Hypothalamus (tissue), 51 donors: ENCODE measurements around the gene ATP7A.
"Not testable (repeated sequence)": the region's sequence is repeated elsewhere in the genome, so short reads cannot be mapped to it uniquely, and the experiment has no call there.

ENCODE experiments used
- DNase-seq, 51 donors: peaks; one replicate each; lab custom pipeline; 2025; lab: John Stamatoyannopoulos, UW

The ATP7A gene

GRCh38 chrX:78029663-78030062 lies 119.2 kb downstream of the ATP7A start:
- peak in 16 of 51 donors; percentile 0 to 36 (median 4) for DNase-seq

GRCh38 chrX:78035061-78035460 lies 124.6 kb downstream of the ATP7A start:
- DNase-seq: no peak

- DNase-seq: no peak
These were observed 127.4 kb downstream of the ATP7A start for GRCh38 chrX:78037881-78038280.

GRCh38 chrX:78042601-78043000 lies 132.1 kb downstream of the ATP7A start:
- no peak for DNase-seq

DNA sequence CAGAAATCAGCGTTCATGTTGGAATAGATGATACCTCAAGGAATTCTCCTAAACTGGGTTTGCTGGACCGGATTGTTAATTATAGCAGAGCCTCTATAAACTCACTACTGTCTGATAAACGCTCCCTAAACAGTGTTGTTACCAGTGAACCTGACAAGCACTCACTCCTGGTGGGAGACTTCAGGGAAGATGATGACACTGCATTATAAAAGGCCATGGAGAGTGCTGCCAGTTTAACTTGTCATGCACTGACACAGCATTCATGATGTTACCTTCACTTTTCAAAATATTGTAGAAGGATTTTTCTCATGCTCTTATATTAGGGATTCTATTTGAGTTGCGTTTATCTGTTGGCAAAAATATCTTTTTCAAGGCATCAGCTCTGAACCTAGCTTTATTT lies 135.9 kb downstream of the ATP7A start:
- no peak for DNase-seq

GRCh38 chrX:78048052-78048451 lies 137.6 kb downstream of the ATP7A start:
- no peak for DNase-seq

DNA sequence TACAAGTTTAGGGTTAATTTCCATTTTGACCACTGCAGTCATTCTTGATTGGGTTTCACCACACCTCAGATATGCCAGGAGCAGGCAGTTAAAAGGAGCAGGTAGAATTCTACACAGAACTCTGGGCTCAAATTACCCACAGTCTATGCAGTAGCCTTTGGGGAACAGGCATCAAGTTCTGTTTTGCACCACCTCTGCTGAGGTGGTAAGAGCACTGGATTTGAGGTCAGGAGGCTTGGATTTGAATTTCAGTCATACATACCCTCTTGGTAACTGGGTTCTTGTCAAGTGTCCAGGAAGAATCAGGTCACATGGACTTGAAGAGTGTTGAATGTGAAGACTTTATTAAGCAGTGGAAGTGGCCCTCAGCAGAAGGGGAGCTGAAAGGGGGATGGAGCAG lies 153.2 kb downstream of the ATP7A start:
- no peak for DNase-seq

DNA sequence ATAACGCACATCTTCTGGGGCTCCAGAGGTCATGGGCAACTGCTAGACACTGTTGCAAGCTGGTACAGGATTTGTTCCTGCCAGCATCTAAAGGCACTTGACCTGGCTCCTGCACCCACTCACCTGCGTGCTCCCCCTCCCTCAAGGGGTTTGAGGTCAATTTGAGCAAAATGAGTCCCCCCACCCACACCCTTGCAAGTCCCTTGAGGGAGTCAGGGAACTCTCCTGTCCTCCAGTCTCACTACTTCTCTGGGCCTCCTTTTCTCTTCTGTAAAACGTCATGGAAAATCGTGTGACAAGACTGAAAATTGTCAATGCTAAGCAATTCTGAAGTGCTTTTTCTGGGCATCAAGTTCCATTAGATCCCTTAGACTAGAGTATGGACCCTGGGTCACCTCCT lies 153.7 kb downstream of the ATP7A start:
- DNase-seq: no peak

- DNase-seq: not testable (repeated sequence)
These were observed 154.5 kb downstream of the ATP7A start for GRCh38 chrX:78064698-78065601.

GRCh38 chrX:78066110-78066509 lies 155.6 kb downstream of the ATP7A start:
- DNase-seq: no peak

DNA sequence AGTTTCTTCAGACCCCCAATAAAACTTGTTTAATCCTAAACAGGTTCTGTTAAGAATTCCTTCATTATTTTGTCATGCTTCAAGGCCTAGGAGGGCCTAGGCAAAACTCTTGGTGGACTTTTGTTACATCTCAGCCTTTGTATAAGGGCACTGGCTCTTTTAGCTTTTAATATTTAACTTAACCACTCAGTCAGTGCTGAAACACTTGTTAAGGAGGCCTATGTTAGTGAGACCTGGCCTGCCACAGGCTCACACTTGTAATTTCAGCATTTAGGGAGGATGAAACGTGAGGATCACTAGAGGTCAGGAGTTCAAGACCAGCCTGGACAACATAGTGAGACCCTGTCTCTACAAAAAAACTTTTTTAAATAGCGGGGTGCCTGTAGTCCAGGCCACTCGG lies 160.8 kb downstream of the ATP7A start:
- no peak for DNase-seq

GRCh38 chrX:78073147-78074077 lies 162.9 kb downstream of the ATP7A start:
- not testable (repeated sequence) for DNase-seq

DNA sequence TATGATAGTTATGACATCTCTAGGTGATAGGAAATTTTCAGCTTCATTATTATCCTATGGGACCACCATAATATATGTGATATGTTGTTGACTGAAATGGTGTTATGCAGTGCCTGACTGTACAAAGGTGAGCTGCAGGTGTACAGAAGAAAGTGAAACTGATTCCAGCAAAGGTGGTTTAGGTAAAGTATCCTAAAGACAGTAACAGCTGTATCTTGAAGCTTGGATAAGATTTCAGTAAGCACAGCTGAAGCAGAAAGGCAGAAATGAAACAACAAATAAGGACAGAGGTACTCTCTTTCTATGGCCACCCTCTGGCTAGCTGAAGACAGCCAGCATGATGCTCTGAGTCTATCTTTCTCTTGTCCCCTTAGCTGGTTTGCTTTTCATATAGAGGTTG lies 163.6 kb downstream of the ATP7A start:
- DNase-seq: no peak

- DNase-seq: no peak
These were observed 165.4 kb downstream of the ATP7A start for GRCh38 chrX:78075787-78076389.

GRCh38 chrX:78081413-78081812 lies 170.9 kb downstream of the ATP7A start:
- not testable (repeated sequence) for DNase-seq

GRCh38 chrX:78092296-78092695 lies 181.8 kb downstream of the ATP7A start:
- DNase-seq: no peak

- DNase-seq: no peak
These were observed 187.6 kb downstream of the ATP7A start for GRCh38 chrX:78098108-78098507.
